Measurements from ENCODE around the gene RPRD1B.

The RPRD1B gene

DNA sequence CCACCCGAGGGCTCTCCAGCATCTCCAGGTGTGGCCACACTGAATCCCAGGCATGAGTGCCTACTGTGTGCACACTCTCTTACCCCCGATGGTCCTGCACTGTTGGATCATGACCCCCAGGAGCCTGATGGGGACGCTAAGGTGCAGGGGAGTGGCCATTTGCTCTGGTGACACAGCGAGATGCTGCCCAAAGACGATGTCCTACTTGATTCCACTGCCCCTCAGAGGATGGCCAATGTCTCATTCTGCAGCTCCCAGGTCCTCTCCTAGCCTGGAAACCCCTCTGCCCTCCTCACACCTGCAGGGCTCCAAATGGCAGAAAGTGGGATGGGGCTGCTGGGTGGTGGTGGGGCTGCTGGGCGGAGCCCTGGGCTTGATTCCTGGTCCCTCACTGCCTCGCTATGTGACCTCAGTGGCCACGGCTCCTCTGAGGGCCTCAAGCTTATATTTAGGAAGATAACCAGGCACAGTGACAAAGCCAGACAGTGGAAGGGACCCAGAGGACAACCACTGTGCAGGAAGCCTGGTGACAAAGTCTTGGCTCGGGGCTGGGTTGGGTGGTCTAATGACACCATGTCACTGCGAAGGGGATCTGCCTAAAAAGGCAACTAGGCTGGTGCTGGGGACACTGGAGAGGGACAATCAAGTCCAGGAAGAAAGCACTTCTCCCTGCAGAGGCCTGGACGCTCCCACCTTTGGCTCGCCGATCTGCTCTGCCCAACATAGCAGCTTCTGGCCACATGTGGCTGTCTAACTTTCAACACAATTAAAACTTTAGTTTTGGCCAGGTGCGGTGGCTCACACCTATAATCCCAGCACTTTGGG, 103.1 kb downstream of the RPRD1B start:
- no peak for DNase-seq

DNA sequence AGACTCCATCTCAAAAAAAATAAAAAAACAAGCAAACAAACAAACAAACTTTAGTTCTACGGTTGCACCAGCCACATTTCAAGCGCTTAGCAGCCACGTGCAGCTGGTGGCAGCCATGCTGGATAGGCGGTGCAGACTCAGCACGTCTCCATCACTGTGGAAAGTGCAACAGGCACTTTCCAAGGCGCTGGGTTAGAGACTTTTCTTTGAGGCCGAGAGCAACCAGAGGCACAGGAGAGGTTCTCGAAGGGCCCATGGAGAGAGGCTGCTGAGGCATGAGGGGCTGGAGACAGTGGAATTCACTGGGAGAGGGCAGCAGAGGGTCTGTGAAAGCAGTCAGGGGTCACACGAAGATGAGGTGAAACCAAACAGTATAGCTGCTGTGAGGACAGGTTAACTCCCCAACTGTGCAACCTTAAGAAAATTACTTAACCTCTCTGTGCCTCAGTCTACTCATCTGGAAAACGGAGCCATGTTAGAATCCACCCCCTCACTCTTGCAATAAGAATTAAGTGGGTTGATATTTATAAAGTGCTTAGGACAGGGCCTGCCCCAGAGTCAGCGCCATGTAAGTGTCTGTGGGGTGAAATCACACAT, 104.0 kb downstream of the RPRD1B start:
- no peak for DNase-seq

DNA sequence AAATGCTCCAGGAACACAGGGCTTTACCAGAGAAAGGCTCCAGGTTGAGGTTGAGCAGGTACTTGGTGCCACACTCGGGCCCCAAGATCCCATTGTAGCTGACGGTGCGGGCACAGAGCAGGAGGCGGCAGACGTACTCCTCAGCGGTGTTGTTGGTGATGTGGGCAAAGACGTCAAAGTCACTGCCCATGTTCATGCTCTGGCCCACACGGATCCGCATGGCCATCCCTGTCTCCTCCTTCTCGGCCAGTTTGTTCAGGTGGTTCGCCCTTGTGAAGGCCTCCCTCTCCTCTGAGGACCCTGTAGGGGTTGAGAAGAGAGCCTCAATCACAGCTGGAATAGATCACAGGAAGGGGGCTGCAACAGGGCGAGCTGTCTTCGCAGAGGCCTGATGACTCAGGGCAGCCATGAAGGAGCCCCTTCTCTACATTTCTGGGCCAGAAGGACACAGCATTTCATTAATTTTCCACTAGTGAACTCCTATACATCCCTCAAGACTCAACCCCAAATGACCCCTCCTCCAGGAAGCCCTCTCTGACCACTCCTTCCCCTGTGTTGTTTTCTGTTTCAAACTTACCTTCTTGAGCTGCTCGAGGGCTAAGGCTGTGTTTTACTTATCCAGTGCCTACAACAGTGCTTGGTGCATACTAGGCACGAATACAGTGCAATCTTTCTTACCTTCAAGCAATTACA, 104.7 kb downstream of the RPRD1B start:
- no peak for DNase-seq

DNA sequence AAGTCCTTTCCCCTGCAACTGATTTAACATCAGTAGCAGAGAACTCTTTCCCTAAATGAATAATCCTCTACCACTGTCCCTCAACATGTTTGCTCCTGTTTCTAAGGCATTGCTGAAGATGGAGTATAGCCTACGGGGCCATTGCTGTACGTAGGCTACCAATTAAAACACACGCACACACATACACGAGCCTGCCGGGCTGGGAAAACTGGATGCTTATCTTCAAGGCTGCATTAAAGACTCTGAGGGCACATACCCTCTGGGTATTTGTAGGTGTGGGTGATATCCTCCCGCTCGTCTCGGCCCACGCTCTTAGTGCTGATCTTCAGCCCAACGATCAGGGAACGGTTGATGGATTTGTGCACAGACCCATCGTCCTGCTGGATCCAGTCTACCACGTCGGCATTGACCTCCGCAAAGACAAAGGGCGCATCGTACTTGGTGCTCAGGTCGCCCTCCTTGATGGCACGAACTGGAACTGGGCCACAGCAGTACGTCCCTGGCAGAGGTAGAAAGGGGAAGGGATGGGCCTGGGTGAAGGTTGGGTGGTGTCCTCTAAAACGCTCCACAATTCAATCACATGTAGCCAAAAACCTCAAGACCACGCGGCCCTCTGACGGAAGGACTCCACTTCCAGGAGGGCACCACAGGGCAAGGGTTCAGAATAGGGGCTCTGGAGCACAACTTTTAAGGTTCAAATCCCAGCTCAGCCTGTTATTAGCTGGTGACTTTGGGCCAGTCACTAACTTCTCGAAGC, 105.8 kb downstream of the RPRD1B start:
- DNase-seq: no peak

DNA sequence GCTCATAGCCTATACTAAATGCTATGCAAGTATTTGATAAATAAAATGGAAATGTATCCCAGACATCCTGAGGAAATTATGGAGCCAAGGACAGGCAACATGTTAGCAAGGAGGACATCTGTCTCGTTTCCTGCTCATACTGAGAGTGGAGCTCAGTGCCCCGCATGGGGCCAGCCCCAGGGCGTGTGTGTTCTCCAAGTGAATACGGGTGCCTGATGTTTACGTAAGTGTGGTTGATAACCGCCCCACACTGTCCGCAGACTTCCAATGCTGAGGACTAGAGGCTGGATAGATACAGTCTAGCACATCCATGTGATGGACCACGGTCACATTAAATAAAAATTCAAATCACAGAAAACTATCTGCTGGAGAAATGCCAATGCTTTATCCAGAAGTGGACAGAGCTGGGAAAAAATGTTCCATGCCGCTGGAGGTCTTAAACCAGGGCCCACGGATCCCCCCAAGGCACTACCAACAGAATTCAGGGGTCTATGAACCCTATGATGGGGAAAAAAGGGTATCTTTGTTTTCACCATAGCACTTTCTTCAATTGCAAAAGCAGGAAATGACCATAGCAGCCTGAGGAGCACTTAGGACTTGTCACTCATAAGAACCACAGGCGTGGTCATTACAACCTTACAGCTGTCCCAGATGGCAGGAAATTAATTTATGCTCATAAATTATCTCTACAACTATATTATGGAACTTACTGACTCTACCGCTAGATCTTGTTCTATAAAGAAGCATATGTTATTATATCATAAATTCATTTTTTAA, 106.6 kb downstream of the RPRD1B start:
- DNase-seq: peak in 1 of 2 donors; percentile 28

DNA sequence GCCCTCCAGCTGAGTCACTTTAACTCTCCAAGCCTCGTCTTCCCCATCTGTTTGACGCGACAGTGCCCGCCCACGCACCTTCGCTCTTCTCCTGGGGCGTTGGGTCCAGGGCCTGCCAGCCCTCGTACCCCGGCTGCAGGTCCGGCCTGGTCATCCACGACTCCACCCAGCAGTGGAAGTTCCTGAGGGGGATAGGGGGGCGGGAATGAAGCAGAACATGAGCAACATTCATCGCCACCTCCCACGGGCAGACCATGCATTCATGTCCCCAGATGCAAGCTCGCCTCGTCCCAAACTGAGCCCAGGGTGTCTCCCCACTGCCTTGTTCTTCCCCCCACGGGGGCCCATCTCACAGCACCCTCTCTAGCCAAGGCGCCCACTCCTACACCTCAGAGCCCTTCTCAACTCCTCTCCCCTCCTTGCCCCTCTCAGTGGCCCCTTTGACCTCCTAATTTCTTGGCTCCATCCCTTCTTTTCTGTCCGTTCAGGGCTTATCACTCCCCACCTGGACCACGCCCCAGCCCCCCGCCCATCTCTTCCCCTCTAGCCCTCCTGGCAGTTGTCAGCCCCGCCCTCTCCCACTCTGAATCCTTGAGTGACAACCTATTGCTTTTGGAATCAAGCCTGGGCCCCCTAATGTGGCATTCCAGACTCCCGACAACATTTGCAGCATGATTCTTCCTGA, 107.8 kb downstream of the RPRD1B start:
- peak; percentile 37 to 73 for DNase-seq

Measured in inflammatory macrophage (primary cell).